Uterus (tissue), 2 donors: ENCODE measurements around the gene SLC17A8.

ENCODE experiments used
- POLR2A ChIP-seq, 2 donors: fragments of 450-650 bp; IDR thresholded peaks; one replicate each; pipeline ENCODE4 v1.6.1; 2016; ENCODE audit warnings: antibody characterized with exemption in 2 of 2, mild to moderate bottlenecking in 1 of 2, moderate library complexity in 1 of 2
- TF ChIP-seq, protein P1 (sequence below), 4 experiments: fragments of 200-600 bp in 2 of 4; fragments of 450-650 bp in 2 of 4; sonication (generic) in 2 of 4; IDR thresholded peaks; one replicate each; pipeline ENCODE4 v1.5.1; 2016 to 2019; ENCODE audit warnings: antibody characterized with exemption in 4 of 4, mild to moderate bottlenecking in 2 of 4, moderate library complexity in 1 of 4

DNA sequence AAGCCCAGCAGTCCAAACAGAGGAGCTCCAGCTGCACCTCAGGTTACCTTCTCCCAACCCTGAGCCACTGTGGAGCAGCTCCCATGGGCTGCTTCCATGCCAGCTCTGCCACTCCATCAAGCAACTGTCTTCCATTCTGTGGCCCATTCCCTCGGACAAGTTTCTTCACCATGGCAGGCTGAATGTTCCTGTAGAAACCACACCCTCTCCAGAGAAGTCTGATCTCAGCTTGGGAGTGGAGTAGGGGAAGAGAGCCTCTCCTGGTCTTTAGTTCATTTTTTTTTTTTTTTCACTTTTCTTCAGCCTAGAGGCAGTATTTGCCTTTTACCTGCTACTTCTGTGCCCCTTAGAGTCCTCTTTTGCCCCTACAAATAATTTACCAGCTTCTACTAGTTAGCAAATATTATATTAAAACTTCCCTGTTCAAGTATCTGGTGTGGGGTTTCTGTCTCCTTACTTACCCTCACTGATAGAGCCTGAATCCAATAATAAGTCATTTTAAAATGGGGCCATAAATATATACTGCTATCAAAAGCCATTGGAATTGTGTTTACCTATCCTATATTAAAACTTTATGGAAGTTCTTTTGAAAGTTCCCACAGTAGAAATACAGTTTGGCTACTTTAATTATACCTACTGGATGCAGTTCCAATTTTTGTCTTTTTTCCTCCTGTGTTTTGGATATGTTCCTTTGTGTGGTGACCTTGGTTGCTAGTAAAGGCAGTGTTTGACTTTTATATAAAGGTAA is 11.7 kb upstream of the SLC17A8 start:
- TF ChIP-seq, protein P1, sequence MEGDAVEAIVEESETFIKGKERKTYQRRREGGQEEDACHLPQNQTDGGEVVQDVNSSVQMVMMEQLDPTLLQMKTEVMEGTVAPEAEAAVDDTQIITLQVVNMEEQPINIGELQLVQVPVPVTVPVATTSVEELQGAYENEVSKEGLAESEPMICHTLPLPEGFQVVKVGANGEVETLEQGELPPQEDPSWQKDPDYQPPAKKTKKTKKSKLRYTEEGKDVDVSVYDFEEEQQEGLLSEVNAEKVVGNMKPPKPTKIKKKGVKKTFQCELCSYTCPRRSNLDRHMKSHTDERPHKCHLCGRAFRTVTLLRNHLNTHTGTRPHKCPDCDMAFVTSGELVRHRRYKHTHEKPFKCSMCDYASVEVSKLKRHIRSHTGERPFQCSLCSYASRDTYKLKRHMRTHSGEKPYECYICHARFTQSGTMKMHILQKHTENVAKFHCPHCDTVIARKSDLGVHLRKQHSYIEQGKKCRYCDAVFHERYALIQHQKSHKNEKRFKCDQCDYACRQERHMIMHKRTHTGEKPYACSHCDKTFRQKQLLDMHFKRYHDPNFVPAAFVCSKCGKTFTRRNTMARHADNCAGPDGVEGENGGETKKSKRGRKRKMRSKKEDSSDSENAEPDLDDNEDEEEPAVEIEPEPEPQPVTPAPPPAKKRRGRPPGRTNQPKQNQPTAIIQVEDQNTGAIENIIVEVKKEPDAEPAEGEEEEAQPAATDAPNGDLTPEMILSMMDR (IDR thresholded peaks at IDR 0.05), result no peak
- TF ChIP-seq POLR2A (IDR thresholded peaks at IDR 0.05), result no peak
